ENCODE results near the gene TRMT1L.

Gene TRMT1L

DNA sequence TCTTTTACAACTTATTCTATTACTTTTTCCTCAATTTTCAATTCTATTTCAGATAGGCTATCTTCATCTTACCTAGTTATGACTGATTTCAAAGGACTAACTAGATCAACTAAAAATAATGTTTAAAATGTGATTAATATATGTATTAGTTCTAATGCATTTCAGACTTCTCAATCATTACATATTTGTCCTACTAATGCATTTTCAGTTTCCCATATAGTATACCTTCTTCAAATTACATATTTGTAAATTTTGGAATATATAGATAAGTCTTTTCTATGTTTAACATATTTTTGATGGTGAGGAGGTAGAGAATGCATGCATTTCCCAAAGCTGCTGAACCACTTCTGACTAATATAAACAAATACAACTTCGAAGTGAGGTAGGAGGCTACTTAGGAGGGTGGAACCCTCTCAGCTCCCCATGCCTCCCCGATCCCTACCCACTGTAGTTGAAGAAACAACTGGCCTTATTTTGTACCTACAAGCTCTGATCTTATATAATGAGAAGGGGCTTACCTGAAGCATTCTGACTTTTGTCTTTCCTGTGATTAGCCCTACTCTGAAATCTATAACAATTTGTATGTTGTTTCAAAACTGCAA, 1.7 kb downstream of the TRMT1L start:
- peak overlapping the region; percentile 94 for H3K4me3 ChIP-seq (ENCODE audit: low read length)
- DNase-seq (ENCODE audit: low read depth) = peak; percentile 70
- TF ChIP-seq, protein P1, sequence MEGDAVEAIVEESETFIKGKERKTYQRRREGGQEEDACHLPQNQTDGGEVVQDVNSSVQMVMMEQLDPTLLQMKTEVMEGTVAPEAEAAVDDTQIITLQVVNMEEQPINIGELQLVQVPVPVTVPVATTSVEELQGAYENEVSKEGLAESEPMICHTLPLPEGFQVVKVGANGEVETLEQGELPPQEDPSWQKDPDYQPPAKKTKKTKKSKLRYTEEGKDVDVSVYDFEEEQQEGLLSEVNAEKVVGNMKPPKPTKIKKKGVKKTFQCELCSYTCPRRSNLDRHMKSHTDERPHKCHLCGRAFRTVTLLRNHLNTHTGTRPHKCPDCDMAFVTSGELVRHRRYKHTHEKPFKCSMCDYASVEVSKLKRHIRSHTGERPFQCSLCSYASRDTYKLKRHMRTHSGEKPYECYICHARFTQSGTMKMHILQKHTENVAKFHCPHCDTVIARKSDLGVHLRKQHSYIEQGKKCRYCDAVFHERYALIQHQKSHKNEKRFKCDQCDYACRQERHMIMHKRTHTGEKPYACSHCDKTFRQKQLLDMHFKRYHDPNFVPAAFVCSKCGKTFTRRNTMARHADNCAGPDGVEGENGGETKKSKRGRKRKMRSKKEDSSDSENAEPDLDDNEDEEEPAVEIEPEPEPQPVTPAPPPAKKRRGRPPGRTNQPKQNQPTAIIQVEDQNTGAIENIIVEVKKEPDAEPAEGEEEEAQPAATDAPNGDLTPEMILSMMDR (IDR thresholded peaks at IDR 0.05; ENCODE audit: insufficient read depth, low read depth, low read length, missing control alignments) = no peak

DNA sequence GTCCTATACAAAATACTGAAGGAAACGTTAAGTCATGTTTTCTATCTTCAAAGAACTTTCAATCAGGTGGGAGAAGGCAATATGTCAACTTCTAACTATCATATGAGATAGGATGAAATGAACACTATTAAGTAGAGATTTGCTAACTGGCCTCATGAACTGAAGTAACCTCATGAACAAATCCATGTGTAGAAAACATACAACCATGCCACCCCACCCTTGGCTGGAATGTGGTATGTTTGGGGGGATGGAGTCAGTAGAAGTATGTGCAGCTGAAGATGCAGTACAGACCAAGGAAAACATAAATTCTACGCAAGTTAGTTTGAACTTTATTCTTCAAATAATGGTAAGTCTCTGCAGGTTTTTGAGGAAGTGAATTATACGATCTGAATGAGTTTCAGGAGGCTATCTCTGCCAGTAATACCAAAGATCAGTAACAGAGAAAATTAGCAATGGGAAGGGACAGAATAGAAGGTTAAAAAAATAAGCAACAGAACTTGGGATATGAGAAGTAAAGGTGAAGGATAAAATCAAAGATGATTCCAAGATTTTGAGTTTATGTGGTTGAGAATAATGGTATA, 4.5 kb downstream of the TRMT1L start:
- peak; percentile 19 for DNase-seq (ENCODE audit: low read depth)
- no peak overlapping the region for H3K4me3 ChIP-seq (ENCODE audit: low read length)
- TF ChIP-seq, protein P1 (IDR thresholded peaks at IDR 0.05; ENCODE audit: insufficient read depth, low read depth, low read length, missing control alignments) = no peak

DNA sequence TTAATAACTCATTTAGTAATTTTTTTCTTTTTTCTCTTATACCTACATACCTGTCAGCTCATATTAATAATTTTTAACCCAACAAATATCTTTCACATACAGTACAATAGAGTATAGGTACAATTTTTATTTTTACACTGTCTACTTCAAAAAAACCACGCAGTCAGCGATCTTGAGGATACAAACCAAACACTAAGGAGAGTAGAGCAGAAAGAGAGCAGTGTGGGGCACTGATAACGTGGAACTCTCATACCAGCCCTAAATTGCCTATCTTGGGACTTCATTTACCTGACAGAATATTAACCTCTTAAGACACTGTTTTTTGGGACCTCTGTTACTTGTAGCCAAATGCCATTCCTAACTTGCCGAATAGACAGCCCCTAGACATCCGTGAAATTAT, 5.5 kb downstream of the TRMT1L start:
- no peak for DNase-seq (ENCODE audit: low read depth)
- TF ChIP-seq, protein P1 (IDR thresholded peaks at IDR 0.05; ENCODE audit: insufficient read depth, low read depth, low read length, missing control alignments) = no peak
- H3K4me3 ChIP-seq (ENCODE audit: low read length) = no peak overlapping the region

DNA sequence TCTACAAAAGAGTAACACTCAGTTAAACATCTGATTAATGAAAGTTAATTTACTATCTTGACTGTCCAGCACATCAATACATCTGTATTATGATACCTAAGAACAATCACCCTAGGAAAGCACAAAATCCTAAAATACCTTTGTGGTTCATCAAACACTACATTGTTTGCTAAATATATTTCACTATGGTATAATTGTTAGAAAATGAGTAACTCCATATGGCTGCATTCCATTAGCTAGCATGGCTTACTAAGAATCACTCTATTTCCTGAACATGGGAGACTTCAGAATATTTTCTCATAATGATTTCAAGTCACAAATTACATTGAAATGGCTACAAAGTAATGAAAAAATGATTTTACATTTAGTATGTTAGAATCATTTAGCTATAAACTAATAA, 12.5 kb downstream of the TRMT1L start:
- H3K4me3 ChIP-seq (ENCODE audit: low read length) = no peak overlapping the region
- TF ChIP-seq, protein P1 (IDR thresholded peaks at IDR 0.05; ENCODE audit: insufficient read depth, low read depth, low read length, missing control alignments) = no peak
- peak; percentile 10 for DNase-seq (ENCODE audit: low read depth)

DNA sequence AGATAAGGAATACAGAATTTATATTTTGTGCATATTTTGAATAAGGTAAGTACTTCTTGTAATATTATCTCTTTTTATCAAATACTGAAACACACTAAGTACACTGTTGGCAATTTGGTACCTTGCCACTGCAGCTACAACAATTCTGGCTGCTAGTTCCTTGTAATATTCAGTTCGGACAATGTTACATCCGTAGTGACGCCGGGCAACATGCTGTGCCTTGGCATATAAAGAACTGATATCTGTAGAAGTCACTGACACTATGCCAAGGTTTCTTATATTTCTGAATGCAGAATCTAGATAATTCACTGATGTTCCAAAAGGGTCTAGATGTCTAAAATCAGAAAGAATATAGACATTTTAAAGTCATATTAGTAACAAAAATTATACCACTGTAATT, 17.5 kb downstream of the TRMT1L start:
- no peak overlapping the region for H3K4me3 ChIP-seq (ENCODE audit: low read length)
- TF ChIP-seq, protein P1 (IDR thresholded peaks at IDR 0.05; ENCODE audit: insufficient read depth, low read depth, low read length, missing control alignments) = no peak
- DNase-seq (ENCODE audit: low read depth) = no peak

DNA sequence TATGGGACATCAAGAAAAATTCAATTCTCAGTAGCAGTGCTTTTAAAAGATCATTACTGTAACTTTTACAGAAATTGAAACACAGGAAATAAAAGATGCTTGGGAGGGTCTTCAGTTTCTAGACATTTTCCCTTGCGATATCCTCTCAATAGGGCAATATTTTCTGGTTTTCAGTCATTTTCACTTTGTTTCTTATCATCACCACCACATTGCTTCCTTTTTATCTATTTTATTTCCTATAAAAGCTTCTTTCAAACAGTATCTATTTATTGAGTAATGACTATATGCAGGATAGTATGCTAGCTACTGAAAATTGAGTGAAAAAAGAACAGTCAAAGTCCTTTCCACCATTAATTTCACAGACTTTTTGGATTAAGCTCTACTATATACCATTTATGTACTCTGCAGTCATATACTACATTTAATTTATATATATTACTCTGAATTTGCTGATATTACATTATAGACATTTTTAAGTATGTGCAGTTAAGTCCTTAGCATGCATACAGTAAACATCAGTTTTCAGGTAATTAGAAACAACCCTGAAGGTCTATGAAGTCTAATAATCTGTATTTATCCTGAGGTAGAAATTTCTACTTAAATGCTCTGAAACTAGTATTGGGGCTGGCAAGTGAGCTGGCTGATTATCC, 18.7 kb downstream of the TRMT1L start:
- TF ChIP-seq, protein P1 (IDR thresholded peaks at IDR 0.05; ENCODE audit: insufficient read depth, low read depth, low read length, missing control alignments) = no peak
- no peak for DNase-seq (ENCODE audit: low read depth)
- no peak overlapping the region for H3K4me3 ChIP-seq (ENCODE audit: low read length)
